Ovary (tissue), 10 donors: ENCODE measurements around the gene ARMCX1. TPM values are rescaled to one million over a fixed set of nuclear protein-coding genes. Genes with fewer than 3 reads are reported as not detected.
"Not testable (repeated sequence)": the region's sequence is repeated elsewhere in the genome, so short reads cannot be mapped to it uniquely, and the experiment has no call there.

ENCODE experiments used
- DNase-seq, 5 donors: peaks; one replicate each; pipeline ENCODE4 v3.0.0-alpha.2; 2019 to 2020
- H3K27ac ChIP-seq, 2 donors: fragments of 200-600 bp; one replicate each; pipeline versions ENCODE4 v1.5.1 to v1.8.0; 2019 to 2022
- H3K27me3 ChIP-seq: fragments of 200-600 bp; one replicate; pipeline ENCODE4 v1.8.0; 2022
- H3K36me3 ChIP-seq: fragments of 200-600 bp; sonication (generic); one replicate; pipeline ENCODE4 v1.5.1; 2019
- H3K4me1 ChIP-seq: one replicate; pipeline ENCODE4 v1.8.1; 2013; ENCODE audit warnings: mild to moderate bottlenecking, moderate library complexity; ENCODE audit not compliant: insufficient read depth
- H3K4me3 ChIP-seq: fragments of 200-600 bp; sonication (generic); one replicate; pipeline ENCODE4 v1.5.1; 2017
- H3K9me3 ChIP-seq, 2 donors: fragments of 200-600 bp in 1 of 2; sonication (generic) in 1 of 2; one replicate each; pipeline versions ENCODE4 v1.5.1 to v1.8.1; 2013 to 2019; ENCODE audit warnings: mild to moderate bottlenecking in 1 of 2, moderate library complexity in 1 of 2
- CTCF ChIP-seq, 3 donors: fragments of 450-650 bp in 2 of 3; fragments of 200-600 bp in 1 of 3; IDR thresholded peaks; one replicate each; pipeline versions ENCODE4 v1.5.1 to v1.8.0; 2016 to 2022; ENCODE audit warnings: antibody characterized with exemption in 3 of 3, mild to moderate bottlenecking in 1 of 3
- EP300 ChIP-seq: sonication (generic); formaldehyde crosslinking; IDR thresholded peaks from one replicate; pipeline ENCODE4 v1.6.1; 2017; ENCODE audit warnings: antibody characterized with exemption
- POLR2A ChIP-seq: fragments of 450-650 bp; IDR thresholded peaks from one replicate; pipeline ENCODE4 v1.6.1; 2017; ENCODE audit warnings: antibody characterized with exemption, mild to moderate bottlenecking, moderate library complexity
- WGBS, 3 donors: extraction: QIAGEN DNeasy Blood & Tissue Kit in 1 of 3; methylation state at CpG; one replicate each; pipeline versions ENCODE4 v1.1.5 to v1.1.7; 2013 to 2017; 5-methylcytosine and 5-hydroxymethylcytosine counted together
- intact Hi-C, 4 donors: fragments of 100-400 bp; cut with DNase I; formaldehyde crosslinking; loops; one replicate each; pipeline versions ENCODE4 v1.11.0 to v1.15.1; 2022 to 2023
- long read RNA-seq, 3 donors: library from polyadenylated mRNA in 2 of 3; unstranded in 2 of 3; transcript quantifications; one replicate each; pipeline ENCODE4 v2.0.0 and lab custom pipeline, GENCODE V29; 2021 to 2026
- polyA plus RNA-seq, 2 donors: library from polyadenylated mRNA; stranded (reverse); fragments of 200-250 nt in 1 of 2; fragments of 350-450 nt in 1 of 2; fragmentation: Illumina TruSeq in 1 of 2; extraction: RNeasy Lipid Tissue Mini Kit (QIAGEN cat#74804) in 1 of 2; gene quantifications; one replicate each; pipeline ENCODE4 v1.2.3, GENCODE V29; 2013 to 2014
- total RNA-seq, 7 donors: library from RNA; depleted of rRNA in 2 of 7; stranded (reverse); fragments of >200 nt in 2 of 7; fragmentation: NEBNext Ultra II Directional in 3 of 7; extraction: Animal tissue kit (Norgen Biotek cat#: 25700) in 3 of 7; gene quantifications; one replicate each; pipeline versions ENCODE4 v1.1.0 to v1.2.4, GENCODE V29; 2016 to 2023
- donor health status: DM: no; HTN: no; CAD: no; lungs with moderate emphysema.
- donor health status: DM: no; HTN: no; CAD: no.
- donor health status: Bipolar disorder and iron deficiency.
- donor health status: DM: yes; HTN: yes; CAD: no.
- donor health status: DM: no; HTN: no; CAD: no.
- donor health status: DM: yes; HTN: yes; CAD: no.

Gene ARMCX1
- 10 to 100 TPM; 33.7 to 58.2 (median 48.0) TPM for total RNA-seq
- 10 to 100 TPM; 53.8 TPM for polyA plus RNA-seq
- long read RNA-seq, donor 1, transcript ARMCX1-201 (4 exons, 2,141 nt): major isoform, 387 of 545 reads
- long read RNA-seq, donor 1, partial matches to known transcripts: 19 of 545 reads
- long read RNA-seq, donor 1, other reads (novel, unspliced or antisense): 139 of 545 reads
- long read RNA-seq, donor 2, transcript ARMCX1-201 (4 exons, 2,141 nt): major isoform, 7 of 7 reads
- long read RNA-seq, donor 2, partial matches to known transcripts: 0 of 7 reads
- long read RNA-seq, donor 2, other reads (novel, unspliced or antisense): 0 of 7 reads
- long read RNA-seq, donor 3, transcript ARMCX1-201 (4 exons, 2,141 nt): major isoform, 78 of 79 reads
- long read RNA-seq, donor 3, partial matches to known transcripts: 1 of 79 reads
- long read RNA-seq, donor 3, other reads (novel, unspliced or antisense): 0 of 79 reads

- H3K4me3 ChIP-seq: peak within 1 kb of the TSS; percentile 49
- H3K4me1 ChIP-seq: no peaks in the 10 kb centered on the region
- TF ChIP-seq POLR2A: peak; percentile 53
- TF ChIP-seq EP300: no peak
- WGBS, 3 donors: 30 to 40% (median 34%) methylated on average over 20 of the region's 20 CpGs
- peak within 1 kb of the TSS; percentile 70 to 87 for H3K27ac ChIP-seq
- no peaks in the 10 kb centered on the region for H3K9me3 ChIP-seq
- intact Hi-C loops: no loop called here
- H3K36me3 ChIP-seq: no peaks in the 10 kb centered on the region
- peak; percentile 67 to 76 (median 74) for DNase-seq
- H3K27me3 ChIP-seq: no peaks in the 10 kb centered on the region
Measured at GRCh38 chrX:101550362-101550750, at the start of gene ARMCX1. Gene ARMCX1, plus strand, starts transcription at chrX:101550547. Its CDS starts 2,384 bp downstream, at chrX:101552931.

- DNase-seq, H3K9me3 ChIP-seq, intact Hi-C loops, H3K27ac ChIP-seq, H3K27me3 ChIP-seq, H3K4me3 ChIP-seq, H3K4me1 ChIP-seq, H3K36me3 ChIP-seq: not testable (repeated sequence)
- 100% methylated on average over 1 of the region's 1 CpG for WGBS, 3 donors
Measured at GRCh38 chrX:101502929-101503328, 47.4 kb upstream of the ARMCX1 start.

- intact Hi-C loops: no loop called here
- H3K4me3 ChIP-seq: no peak overlapping the region
- H3K4me1 ChIP-seq: no peaks in the 10 kb centered on the region
- no peak overlapping the region for H3K27ac ChIP-seq
- H3K36me3 ChIP-seq: no peaks in the 10 kb centered on the region
- no peaks in the 10 kb centered on the region for H3K27me3 ChIP-seq
- DNase-seq: no peak
- no peak for TF ChIP-seq POLR2A
- no peak for TF ChIP-seq EP300
- TF ChIP-seq CTCF (IDR thresholded peaks at IDR 0.05): no peak
- no peaks in the 10 kb centered on the region for H3K9me3 ChIP-seq
Measured at GRCh38 chrX:101507372-101507771, 43.0 kb upstream of the ARMCX1 start.

- intact Hi-C loops: no loop called here
- DNase-seq: no peak
- Histone ChIP-seq H3K36me3 (no peaks in the 10 kb centered on the region), H3K9me3 (no peaks in the 10 kb centered on the region), H3K27me3 (no peaks in the 10 kb centered on the region), H3K4me3 (no peak overlapping the region), H3K27ac (no peak overlapping the region), H3K4me1 (no peaks in the 10 kb centered on the region)
- 76 to 79% (median 77%) methylated on average over 4 of the region's 4 CpGs for WGBS, 3 donors
- TF ChIP-seq EP300 (no peak), POLR2A (no peak), CTCF (IDR thresholded peaks at IDR 0.05) (no peak)
Measured at GRCh38 chrX:101507986-101508385, 42.4 kb upstream of the ARMCX1 start.

- Histone ChIP-seq H3K27me3 (no peaks in the 10 kb centered on the region), H3K4me1 (no peaks in the 10 kb centered on the region), H3K4me3 (no peak overlapping the region), H3K36me3 (no peaks in the 10 kb centered on the region), H3K27ac (no peak overlapping the region), H3K9me3 (no peaks in the 10 kb centered on the region)
- 47 to 55% (median 50%) methylated on average over 2 of the region's 2 CpGs for WGBS, 3 donors
- TF ChIP-seq CTCF (IDR thresholded peaks at IDR 0.05) (no peak), POLR2A (no peak)
- intact Hi-C loops: no loop called here
- DNase-seq: no peak
Measured at GRCh38 chrX:101530944-101531343, 19.4 kb upstream of the ARMCX1 start.
